HepG2 (cell line): Measurements from ENCODE around the gene NDUFS2. TPM values are rescaled to one million over a fixed set of nuclear protein-coding genes. Genes with fewer than 3 reads are reported as not detected.
A peak's percentile ranks its signal among the peaks of the same experiment; 100 is the strongest.

Source experiments
- DNMT1 ChIP-seq: sonication (generic); formaldehyde crosslinking; IDR thresholded peaks from 2 replicates; pipeline ENCODE4 v1.5.1; 2020; ENCODE audit warnings: mild to moderate bottlenecking, missing genetic modification reagents
- FOXA1 ChIP-seq, 2 experiments: fragments of 450-650 bp in 1 of 2; sonication (generic) in 1 of 2; formaldehyde crosslinking in 1 of 2; IDR thresholded peaks; 2 replicates each; pipeline versions ENCODE4 v1.4.0 to v1.6.1; 2016 to 2020; ENCODE audit warnings: missing genetic modification reagents in 1 of 2
- HNF4G ChIP-seq, 2 experiments: sonication (generic) in 1 of 2; formaldehyde crosslinking in 1 of 2; IDR thresholded peaks; 2 replicates each; pipeline versions ENCODE4 v1.4.0 to v1.6.1; 2011 to 2020; ENCODE audit warnings: borderline replicate concordance in 2 of 2, low read depth in 2 of 2, mild to moderate bottlenecking in 2 of 2, low read length in 1 of 2, missing genetic modification reagents in 1 of 2, moderate library complexity in 1 of 2
- MTA3 ChIP-seq: sonication (generic); formaldehyde crosslinking; IDR thresholded peaks from 2 replicates; pipeline ENCODE4 v1.4.0; 2020; ENCODE audit warnings: missing genetic modification reagents
- MXI1 ChIP-seq: IDR thresholded peaks from 3 replicates; pipeline ENCODE4 v1.6.1; 2012; ENCODE audit warnings: low read depth, low read length, inconsistent platforms, borderline replicate concordance
- PBX2 ChIP-seq: IDR thresholded peaks from 2 replicates; pipeline ENCODE4 v1.6.1; 2016; ENCODE audit warnings: control low read depth
- RXRA ChIP-seq: sonication (generic); formaldehyde crosslinking; IDR thresholded peaks from 2 replicates; pipeline ENCODE4 v1.5.1; 2020; ENCODE audit warnings: missing genetic modification reagents
- SMAD9 ChIP-seq: sonication (generic); formaldehyde crosslinking; IDR thresholded peaks from 2 replicates; pipeline ENCODE4 v1.5.1; 2020; ENCODE audit warnings: mild to moderate bottlenecking, missing genetic modification reagents
- SYNCRIP ChIP-seq: fragments of 200-400 bp; formaldehyde crosslinking; IDR thresholded peaks from 2 replicates; pipeline ENCODE4 v1.6.1; 2018; ENCODE audit warnings: mild to moderate bottlenecking, low read depth, low read length; ENCODE audit not compliant: insufficient read depth
- XBP1 ChIP-seq: sonication (generic); formaldehyde crosslinking; IDR thresholded peaks from 2 replicates; pipeline ENCODE4 v1.5.0; 2020; ENCODE audit warnings: missing genetic modification reagents
- ZBTB3 ChIP-seq: sonication (generic); formaldehyde crosslinking; IDR thresholded peaks from 2 replicates; pipeline ENCODE4 v1.4.0; 2020; ENCODE audit warnings: low read depth, mild to moderate bottlenecking, moderate library complexity, missing genetic modification reagents, borderline replicate concordance
- ZNF143 ChIP-seq: sonication (generic); formaldehyde crosslinking; IDR thresholded peaks from 2 replicates; pipeline ENCODE4 v1.4.0; 2020; ENCODE audit warnings: missing genetic modification reagents
- ZNF274 ChIP-seq: sonication (generic); formaldehyde crosslinking; IDR thresholded peaks from 2 replicates; pipeline ENCODE4 v1.5.1; 2020; ENCODE audit warnings: mild to moderate bottlenecking, missing genetic modification reagents
- ZNF296 ChIP-seq: sonication (generic); formaldehyde crosslinking; conservative IDR thresholded peaks from 2 replicates; pipeline ENCODE4 v1.5.0; 2020; ENCODE audit warnings: mild to moderate bottlenecking, missing genetic modification reagents
- ZNF510 ChIP-seq: sonication (generic); formaldehyde crosslinking; IDR thresholded peaks from 2 replicates; pipeline ENCODE4 v1.4.0; 2020; ENCODE audit warnings: low read depth, mild to moderate bottlenecking, missing genetic modification reagents
- ZNF749 ChIP-seq: sonication (generic); formaldehyde crosslinking; IDR thresholded peaks from 2 replicates; pipeline ENCODE4 v1.8.0; 2022; ENCODE audit warnings: mild to moderate bottlenecking, missing genetic modification reagents, moderate library complexity, borderline replicate concordance
- ZNF839 ChIP-seq: sonication (generic); formaldehyde crosslinking; IDR thresholded peaks from 2 replicates; pipeline ENCODE4 v1.4.0; 2020; ENCODE audit warnings: missing genetic modification reagents, mild to moderate bottlenecking, borderline replicate concordance
- ZSCAN22 ChIP-seq: sonication (generic); formaldehyde crosslinking; IDR thresholded peaks from 2 replicates; pipeline ENCODE4 v1.4.0; 2020; ENCODE audit warnings: mild to moderate bottlenecking, missing genetic modification reagents
- polyA plus RNA-seq, 8 experiments: library from polyadenylated mRNA; depleted of rRNA in 3 of 8; stranded (reverse) in 7 of 8; unstranded in 1 of 8; fragments of >200 nt; fragmentation: Illumina TruSeq in 4 of 8; extraction: Trizol in 4 of 8; gene quantifications; 2 replicates each; pipeline versions ENCODE4 v1.2.1 to v1.2.3, GENCODE V29; 2011 to 2016; ENCODE audit warnings: low read depth in 4 of 8, missing spikeins in 1 of 8, mixed read lengths in 1 of 8; ENCODE audit not compliant: insufficient read depth in 1 of 8
- total RNA-seq, 5 experiments: library from RNA; depleted of rRNA; stranded (reverse); fragments of >200 nt; fragmentation: Illumina TruSeq; extraction: Trizol; gene quantifications; 2 replicates each; pipeline ENCODE4 v1.2.3, GENCODE V29; 2016; ENCODE audit warnings: low read depth in 1 of 5
- TF ChIP-seq, protein P1 (sequence below): sonication (generic); formaldehyde crosslinking; IDR thresholded peaks from 2 replicates; pipeline ENCODE4 v1.9.0; 2021; ENCODE audit warnings: missing genetic modification reagents, borderline replicate concordance
- TF ChIP-seq, protein P2 (sequence below): sonication (generic); formaldehyde crosslinking; IDR thresholded peaks from 2 replicates; pipeline ENCODE4 v1.9.0; 2021; ENCODE audit warnings: mild to moderate bottlenecking, missing genetic modification reagents

Gene NDUFS2
- total and polyA plus RNA-seq, 2 of the 13 experiments (the other 11 are each of a cell fraction or from before 2014, with no cell fraction given), result 89.9 to 118 TPM

DNA sequence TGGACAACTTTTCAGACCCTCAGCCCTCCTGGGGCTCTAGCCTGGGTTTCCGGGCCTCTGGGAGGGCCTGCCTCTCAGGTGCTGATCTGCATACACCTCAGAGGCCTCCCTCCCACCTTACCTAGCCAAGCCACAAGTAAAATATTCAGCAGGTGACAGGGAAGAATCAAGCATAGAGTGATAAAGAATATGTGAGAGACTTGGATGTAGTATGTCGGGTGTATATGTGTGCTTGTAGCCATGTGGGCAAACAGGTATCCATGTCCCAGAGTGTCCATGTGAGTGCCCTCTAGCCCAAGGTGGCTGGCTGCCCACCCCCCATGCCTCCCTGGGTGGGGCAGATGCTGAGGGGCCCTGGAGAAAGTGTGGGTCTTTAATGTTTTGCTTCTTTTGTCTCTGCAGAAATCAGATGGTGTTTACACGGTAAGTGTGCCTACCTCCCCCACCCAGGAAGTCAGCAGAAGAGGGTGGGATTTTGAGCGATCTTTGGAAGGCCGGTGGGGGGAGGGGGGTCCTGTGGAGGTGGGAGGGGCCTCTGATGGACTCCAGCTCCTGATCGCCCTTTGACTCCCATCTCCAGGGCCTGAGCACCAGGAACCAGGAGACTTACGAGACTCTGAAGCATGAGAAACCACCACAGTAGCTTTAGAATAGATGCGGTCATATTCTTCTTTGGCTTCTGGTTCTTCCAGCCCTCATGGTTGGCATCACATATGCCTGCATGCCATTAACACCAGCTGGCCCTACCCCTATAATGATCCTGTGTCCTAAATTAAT, 16.3 kb downstream of the NDUFS2 start (continued):
- no peak for TF ChIP-seq ZNF839 (CRISPR knock-in tag)
- TF ChIP-seq ZNF143 (CRISPR knock-in tag), result no peak
- no peak for TF ChIP-seq DNMT1 (CRISPR knock-in tag)
- no peak for TF ChIP-seq SMAD9
- TF ChIP-seq, protein P1, sequence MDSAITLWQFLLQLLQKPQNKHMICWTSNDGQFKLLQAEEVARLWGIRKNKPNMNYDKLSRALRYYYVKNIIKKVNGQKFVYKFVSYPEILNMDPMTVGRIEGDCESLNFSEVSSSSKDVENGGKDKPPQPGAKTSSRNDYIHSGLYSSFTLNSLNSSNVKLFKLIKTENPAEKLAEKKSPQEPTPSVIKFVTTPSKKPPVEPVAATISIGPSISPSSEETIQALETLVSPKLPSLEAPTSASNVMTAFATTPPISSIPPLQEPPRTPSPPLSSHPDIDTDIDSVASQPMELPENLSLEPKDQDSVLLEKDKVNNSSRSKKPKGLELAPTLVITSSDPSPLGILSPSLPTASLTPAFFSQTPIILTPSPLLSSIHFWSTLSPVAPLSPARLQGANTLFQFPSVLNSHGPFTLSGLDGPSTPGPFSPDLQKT (CRISPR knock-in tag), result no peak
- TF ChIP-seq ZNF296, result 0 out of 2 replicates have a peak, but pooled peaks have one; percentile 31
- no peak for TF ChIP-seq ZNF749 (CRISPR knock-in tag)
- peak; percentile 72 for TF ChIP-seq RXRA (CRISPR knock-in tag)
- TF ChIP-seq ZSCAN22 (CRISPR knock-in tag), result no peak
- TF ChIP-seq HNF4G (IDR thresholded peaks at IDR 0.05; ENCODE audit: borderline replicate concordance, low read depth, low read length), result peak; percentile 93
- TF ChIP-seq HNF4G (CRISPR knock-in tag; IDR thresholded peaks at IDR 0.05; ENCODE audit: borderline replicate concordance, low read depth), result peak; percentile 79; the same call in 1 of the 2 replicates
- TF ChIP-seq, protein P2, sequence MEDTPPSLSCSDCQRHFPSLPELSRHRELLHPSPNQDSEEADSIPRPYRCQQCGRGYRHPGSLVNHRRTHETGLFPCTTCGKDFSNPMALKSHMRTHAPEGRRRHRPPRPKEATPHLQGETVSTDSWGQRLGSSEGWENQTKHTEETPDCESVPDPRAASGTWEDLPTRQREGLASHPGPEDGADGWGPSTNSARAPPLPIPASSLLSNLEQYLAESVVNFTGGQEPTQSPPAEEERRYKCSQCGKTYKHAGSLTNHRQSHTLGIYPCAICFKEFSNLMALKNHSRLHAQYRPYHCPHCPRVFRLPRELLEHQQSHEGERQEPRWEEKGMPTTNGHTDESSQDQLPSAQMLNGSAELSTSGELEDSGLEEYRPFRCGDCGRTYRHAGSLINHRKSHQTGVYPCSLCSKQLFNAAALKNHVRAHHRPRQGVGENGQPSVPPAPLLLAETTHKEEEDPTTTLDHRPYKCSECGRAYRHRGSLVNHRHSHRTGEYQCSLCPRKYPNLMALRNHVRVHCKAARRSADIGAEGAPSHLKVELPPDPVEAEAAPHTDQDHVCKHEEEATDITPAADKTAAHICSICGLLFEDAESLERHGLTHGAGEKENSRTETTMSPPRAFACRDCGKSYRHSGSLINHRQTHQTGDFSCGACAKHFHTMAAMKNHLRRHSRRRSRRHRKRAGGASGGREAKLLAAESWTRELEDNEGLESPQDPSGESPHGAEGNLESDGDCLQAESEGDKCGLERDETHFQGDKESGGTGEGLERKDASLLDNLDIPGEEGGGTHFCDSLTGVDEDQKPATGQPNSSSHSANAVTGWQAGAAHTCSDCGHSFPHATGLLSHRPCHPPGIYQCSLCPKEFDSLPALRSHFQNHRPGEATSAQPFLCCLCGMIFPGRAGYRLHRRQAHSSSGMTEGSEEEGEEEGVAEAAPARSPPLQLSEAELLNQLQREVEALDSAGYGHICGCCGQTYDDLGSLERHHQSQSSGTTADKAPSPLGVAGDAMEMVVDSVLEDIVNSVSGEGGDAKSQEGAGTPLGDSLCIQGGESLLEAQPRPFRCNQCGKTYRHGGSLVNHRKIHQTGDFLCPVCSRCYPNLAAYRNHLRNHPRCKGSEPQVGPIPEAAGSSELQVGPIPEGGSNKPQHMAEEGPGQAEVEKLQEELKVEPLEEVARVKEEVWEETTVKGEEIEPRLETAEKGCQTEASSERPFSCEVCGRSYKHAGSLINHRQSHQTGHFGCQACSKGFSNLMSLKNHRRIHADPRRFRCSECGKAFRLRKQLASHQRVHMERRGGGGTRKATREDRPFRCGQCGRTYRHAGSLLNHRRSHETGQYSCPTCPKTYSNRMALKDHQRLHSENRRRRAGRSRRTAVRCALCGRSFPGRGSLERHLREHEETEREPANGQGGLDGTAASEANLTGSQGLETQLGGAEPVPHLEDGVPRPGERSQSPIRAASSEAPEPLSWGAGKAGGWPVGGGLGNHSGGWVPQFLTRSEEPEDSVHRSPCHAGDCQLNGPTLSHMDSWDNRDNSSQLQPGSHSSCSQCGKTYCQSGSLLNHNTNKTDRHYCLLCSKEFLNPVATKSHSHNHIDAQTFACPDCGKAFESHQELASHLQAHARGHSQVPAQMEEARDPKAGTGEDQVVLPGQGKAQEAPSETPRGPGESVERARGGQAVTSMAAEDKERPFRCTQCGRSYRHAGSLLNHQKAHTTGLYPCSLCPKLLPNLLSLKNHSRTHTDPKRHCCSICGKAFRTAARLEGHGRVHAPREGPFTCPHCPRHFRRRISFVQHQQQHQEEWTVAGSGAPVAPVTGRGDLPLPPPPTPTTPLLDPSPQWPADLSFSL (CRISPR knock-in tag), result no peak
- no peak for TF ChIP-seq ZNF510
- 0 out of 2 replicates have a peak, but pooled peaks have one; percentile 11 for TF ChIP-seq ZNF274
- TF ChIP-seq MXI1, result peak; percentile 12; the same call in 1 of the 3 replicates
- no peak; the same call in 1 of the 2 replicates for TF ChIP-seq XBP1 (CRISPR knock-in tag)
- no peak for TF ChIP-seq MTA3 (CRISPR knock-in tag)
- no peak for TF ChIP-seq FOXA1 (IDR thresholded peaks at IDR 0.05)
- TF ChIP-seq FOXA1 (CRISPR knock-in tag; IDR thresholded peaks at IDR 0.05), result peak; percentile 88
- 0 out of 2 replicates have a peak, but pooled peaks have one; percentile 23 for TF ChIP-seq ZBTB3 (CRISPR knock-in tag)
- TF ChIP-seq PBX2 (CRISPR knock-in tag), result no peak
- TF ChIP-seq SYNCRIP, result no peak
